Measurements from ENCODE around the gene NANS.

NANS gene

GRCh38 chr9:98038958-98039357, 17.6 kb upstream of the NANS start:
- no peak overlapping the region for H2BK12ac ChIP-seq (ENCODE audit: low read length)
- H2BK5ac ChIP-seq (ENCODE audit: low read length) = no peak overlapping the region
- no peak overlapping the region for H3K23ac ChIP-seq (ENCODE audit: low read depth, low read length, poor library complexity)
- H3K9me3 ChIP-seq (replicated peaks in 1 of 2; ENCODE audit: control insufficient read depth in 2 of 2, insufficient read depth in 1 of 2, low read depth in 1 of 2, low read length in 2 of 2) = no peaks in the 10 kb centered on the region
- no CpG with 5 or more reads among the region's 8 CpGs for WGBS, 2 donors (ENCODE audit: extremely low coverage in 2 of 2, insufficient read length in 2 of 2, insufficient replicate concordance in 1 of 2)
- no peak overlapping the region for H2AFZ ChIP-seq (ENCODE audit: low read length)
- no peak overlapping the region for H4K8ac ChIP-seq (ENCODE audit: low read depth, low read length)
- no peak overlapping the region for H2AK5ac ChIP-seq (ENCODE audit: low read depth, low read length)
- no peak overlapping the region for H2BK120ac ChIP-seq (ENCODE audit: low read depth, low read length)
- no peaks in the 10 kb centered on the region for H3K79me1 ChIP-seq (ENCODE audit: low read depth, low read length)
- no peak for DNase-seq (ENCODE audit: low spot score)
- H3K4me2 ChIP-seq (ENCODE audit: insufficient read depth, low read length, poor library complexity, severe bottlenecking) = no peak overlapping the region
- no peaks in the 10 kb centered on the region for H3K4me1 ChIP-seq (ENCODE audit: control insufficient read depth in 2 of 2, insufficient read depth in 1 of 2, low read depth in 1 of 2, low read length in 2 of 2)
- H4K91ac ChIP-seq (ENCODE audit: low read depth, low read length, poor library complexity) = no peak overlapping the region
- H2BK15ac ChIP-seq (ENCODE audit: low read length) = no peak overlapping the region
- no peak overlapping the region for H3K18ac ChIP-seq (ENCODE audit: low read length)
- no peak overlapping the region for H3K27ac ChIP-seq (replicated peaks; ENCODE audit: low read length)
- no peaks in the 10 kb centered on the region for H3K36me3 ChIP-seq (replicated peaks in 1 of 2; ENCODE audit: control insufficient read depth in 2 of 2, insufficient read depth in 2 of 2, low read length in 2 of 2)
- no peak overlapping the region for H3K4me3 ChIP-seq (ENCODE audit: low read length in 2 of 2)
- no peak overlapping the region for H3K4ac ChIP-seq (ENCODE audit: low read length)
- H3K14ac ChIP-seq (ENCODE audit: low read length) = no peak overlapping the region
- no peak overlapping the region for H3K9ac ChIP-seq (ENCODE audit: low read depth, low read length, poor library complexity)
- H3K27me3 ChIP-seq (ENCODE audit: control insufficient read depth in 3 of 3, insufficient read depth in 3 of 3, low read depth in 1 of 3, low read length in 3 of 3) = peaks cover 0 to 29% (median 0%) of the 10 kb centered on the region in 3 experiments

GRCh38 chr9:98039607-98040017, 16.9 kb upstream of the NANS start:
- H2BK5ac ChIP-seq (ENCODE audit: low read length) = peak overlapping the region; percentile 53
- no peak overlapping the region for H2BK15ac ChIP-seq (ENCODE audit: low read length)
- H3K79me1 ChIP-seq (ENCODE audit: low read depth, low read length) = no peaks in the 10 kb centered on the region
- H3K23ac ChIP-seq (ENCODE audit: low read depth, low read length, poor library complexity) = no peak overlapping the region
- H2BK120ac ChIP-seq (ENCODE audit: low read depth, low read length) = no peak overlapping the region
- H3K18ac ChIP-seq (ENCODE audit: low read length) = no peak overlapping the region
- peaks cover 0 to 29% (median 0%) of the 10 kb centered on the region in 3 experiments for H3K27me3 ChIP-seq (ENCODE audit: control insufficient read depth in 3 of 3, insufficient read depth in 3 of 3, low read depth in 1 of 3, low read length in 3 of 3)
- no peak overlapping the region for H3K4me2 ChIP-seq (ENCODE audit: insufficient read depth, low read length, poor library complexity, severe bottlenecking)
- no peak overlapping the region for H2AK5ac ChIP-seq (ENCODE audit: low read depth, low read length)
- no peak overlapping the region for H2BK12ac ChIP-seq (ENCODE audit: low read length)
- H3K14ac ChIP-seq (ENCODE audit: low read length) = no peak overlapping the region
- no peak overlapping the region for H3K27ac ChIP-seq (replicated peaks; ENCODE audit: low read length)
- H3K9me3 ChIP-seq (replicated peaks in 1 of 2; ENCODE audit: control insufficient read depth in 2 of 2, insufficient read depth in 1 of 2, low read depth in 1 of 2, low read length in 2 of 2) = no peaks in the 10 kb centered on the region
- H4K91ac ChIP-seq (ENCODE audit: low read depth, low read length, poor library complexity) = no peak overlapping the region
- no peak overlapping the region for H3K4me3 ChIP-seq (ENCODE audit: low read length in 2 of 2)
- no peak overlapping the region for H2AFZ ChIP-seq (ENCODE audit: low read length)
- H3K4me1 ChIP-seq (ENCODE audit: control insufficient read depth in 2 of 2, insufficient read depth in 1 of 2, low read depth in 1 of 2, low read length in 2 of 2) = no peaks in the 10 kb centered on the region
- no peaks in the 10 kb centered on the region for H3K36me3 ChIP-seq (replicated peaks in 1 of 2; ENCODE audit: control insufficient read depth in 2 of 2, insufficient read depth in 2 of 2, low read length in 2 of 2)
- H4K8ac ChIP-seq (ENCODE audit: low read depth, low read length) = no peak overlapping the region
- H3K4ac ChIP-seq (ENCODE audit: low read length) = no peak overlapping the region
- WGBS, 2 donors (ENCODE audit: extremely low coverage in 2 of 2, insufficient read length in 2 of 2, insufficient replicate concordance in 1 of 2) = no CpG with 5 or more reads among the region's 10 CpGs
- no peak overlapping the region for H3K9ac ChIP-seq (ENCODE audit: low read depth, low read length, poor library complexity)
- DNase-seq (ENCODE audit: low spot score) = no peak

- Histone ChIP-seq H2BK15ac (ENCODE audit: low read length) (no peak overlapping the region), H4K91ac (ENCODE audit: low read depth, low read length, poor library complexity) (no peak overlapping the region), H3K14ac (ENCODE audit: low read length) (no peak overlapping the region), H3K4me3 (ENCODE audit: low read length in 2 of 2) (no peak overlapping the region), H3K27me3 (ENCODE audit: control insufficient read depth in 3 of 3, insufficient read depth in 3 of 3, low read depth in 1 of 3, low read length in 3 of 3) (peaks cover 0 to 26% (median 0%) of the 10 kb centered on the region in 3 experiments), H3K23ac (ENCODE audit: low read depth, low read length, poor library complexity) (no peak overlapping the region), H2AFZ (ENCODE audit: low read length) (no peak overlapping the region), H3K4ac (ENCODE audit: low read length) (no peak overlapping the region), H2BK5ac (ENCODE audit: low read length) (peak overlapping the region; percentile 53), H3K4me1 (ENCODE audit: control insufficient read depth in 2 of 2, insufficient read depth in 1 of 2, low read depth in 1 of 2, low read length in 2 of 2) (no peaks in the 10 kb centered on the region), H2BK12ac (ENCODE audit: low read length) (no peak overlapping the region), H3K27ac (replicated peaks; ENCODE audit: low read length) (no peak overlapping the region), H3K36me3 (replicated peaks in 1 of 2; ENCODE audit: control insufficient read depth in 2 of 2, insufficient read depth in 2 of 2, low read length in 2 of 2) (no peaks in the 10 kb centered on the region), H3K9ac (ENCODE audit: low read depth, low read length, poor library complexity) (no peak overlapping the region), H2BK120ac (ENCODE audit: low read depth, low read length) (no peak overlapping the region), H3K79me1 (ENCODE audit: low read depth, low read length) (no peaks in the 10 kb centered on the region), H3K4me2 (ENCODE audit: insufficient read depth, low read length, poor library complexity, severe bottlenecking) (no peak overlapping the region), H3K9me3 (replicated peaks in 1 of 2; ENCODE audit: control insufficient read depth in 2 of 2, insufficient read depth in 1 of 2, low read depth in 1 of 2, low read length in 2 of 2) (no peaks in the 10 kb centered on the region), H2AK5ac (ENCODE audit: low read depth, low read length) (peak overlapping the region; percentile 1), H4K8ac (ENCODE audit: low read depth, low read length) (no peak overlapping the region), H3K18ac (ENCODE audit: low read length) (no peak overlapping the region)
- WGBS, 2 donors (ENCODE audit: extremely low coverage in 2 of 2, insufficient read length in 2 of 2, insufficient replicate concordance in 1 of 2) = no CpG with 5 or more reads among the region's 6 CpGs
- DNase-seq (ENCODE audit: low spot score) = no peak
These were observed 16.3 kb upstream of the NANS start for GRCh38 chr9:98040212-98040611.

- no peak overlapping the region for H3K23ac ChIP-seq (ENCODE audit: low read depth, low read length, poor library complexity)
- no peak overlapping the region for H2BK5ac ChIP-seq (ENCODE audit: low read length)
- H3K27me3 ChIP-seq (ENCODE audit: control insufficient read depth in 3 of 3, insufficient read depth in 3 of 3, low read depth in 1 of 3, low read length in 3 of 3) = peaks cover 0 to 16% (median 0%) of the 10 kb centered on the region in 3 experiments
- no peak overlapping the region for H3K4me3 ChIP-seq (ENCODE audit: low read length in 2 of 2)
- H3K14ac ChIP-seq (ENCODE audit: low read length) = no peak overlapping the region
- H4K8ac ChIP-seq (ENCODE audit: low read depth, low read length) = no peak overlapping the region
- no peak overlapping the region for H2AFZ ChIP-seq (ENCODE audit: low read length)
- no CpG with 5 or more reads among the region's 5 CpGs for WGBS, 2 donors (ENCODE audit: extremely low coverage in 2 of 2, insufficient read length in 2 of 2, insufficient replicate concordance in 1 of 2)
- DNase-seq (ENCODE audit: low spot score) = no peak
- H2BK12ac ChIP-seq (ENCODE audit: low read length) = no peak overlapping the region
- H2BK15ac ChIP-seq (ENCODE audit: low read length) = no peak overlapping the region
- H3K79me1 ChIP-seq (ENCODE audit: low read depth, low read length) = no peaks in the 10 kb centered on the region
- H2BK120ac ChIP-seq (ENCODE audit: low read depth, low read length) = no peak overlapping the region
- H3K9ac ChIP-seq (ENCODE audit: low read depth, low read length, poor library complexity) = no peak overlapping the region
- no peaks in the 10 kb centered on the region for H3K9me3 ChIP-seq (replicated peaks in 1 of 2; ENCODE audit: control insufficient read depth in 2 of 2, insufficient read depth in 1 of 2, low read depth in 1 of 2, low read length in 2 of 2)
- no peak overlapping the region for H3K4ac ChIP-seq (ENCODE audit: low read length)
- H3K4me2 ChIP-seq (ENCODE audit: insufficient read depth, low read length, poor library complexity, severe bottlenecking) = no peak overlapping the region
- H4K91ac ChIP-seq (ENCODE audit: low read depth, low read length, poor library complexity) = no peak overlapping the region
- no peaks in the 10 kb centered on the region for H3K4me1 ChIP-seq (ENCODE audit: control insufficient read depth in 2 of 2, insufficient read depth in 1 of 2, low read depth in 1 of 2, low read length in 2 of 2)
- H3K36me3 ChIP-seq (replicated peaks in 1 of 2; ENCODE audit: control insufficient read depth in 2 of 2, insufficient read depth in 2 of 2, low read length in 2 of 2) = no peaks in the 10 kb centered on the region
- no peak overlapping the region for H3K27ac ChIP-seq (replicated peaks; ENCODE audit: low read length)
- no peak overlapping the region for H2AK5ac ChIP-seq (ENCODE audit: low read depth, low read length)
- H3K18ac ChIP-seq (ENCODE audit: low read length) = no peak overlapping the region
These were observed 12.6 kb upstream of the NANS start for GRCh38 chr9:98043915-98044314.
